Upper lobe of right lung (tissue), 1 donor: Measurements from ENCODE around the gene FBXL2. TPM values are rescaled to one million over a fixed set of nuclear protein-coding genes. Genes with fewer than 3 reads are reported as not detected.

Experiments used
- ATAC-seq: fragments of 200-7000 bp; cut with Tn5 transposase; one replicate; pipeline ENCODE4 v1.9.1; 2020; ENCODE audit warnings: mild to moderate bottlenecking, moderate library complexity
- DNase-seq: peaks from one replicate; pipeline ENCODE4 v3.0.0-alpha.2; 2020
- H3K27ac ChIP-seq: fragments of 200-600 bp; one replicate; pipeline ENCODE4 v1.8.0; 2022
- H3K27me3 ChIP-seq: fragments of 200-600 bp; one replicate; pipeline ENCODE4 v1.8.0; 2022; ENCODE audit warnings: mild to moderate bottlenecking
- H3K36me3 ChIP-seq: fragments of 200-600 bp; one replicate; pipeline ENCODE4 v1.8.0; 2022
- H3K4me1 ChIP-seq: fragments of 200-600 bp; one replicate; pipeline ENCODE4 v1.8.0; 2022
- H3K4me3 ChIP-seq: fragments of 200-600 bp; one replicate; pipeline ENCODE4 v1.8.0; 2022; ENCODE audit warnings: mild to moderate bottlenecking
- H3K9me3 ChIP-seq: fragments of 200-600 bp; one replicate; pipeline ENCODE4 v1.8.0; 2022
- intact Hi-C: fragments of 100-400 bp; cut with DNase I; formaldehyde crosslinking; loops from one replicate; pipeline ENCODE4 v1.11.0; 2022
- long read RNA-seq: library from polyadenylated mRNA; unstranded; transcript quantifications from one replicate; pipeline ENCODE4 v2.0.0, GENCODE V29; 2021
- total RNA-seq: library from RNA; stranded (reverse); fragmentation: NEBNext Ultra II Directional; extraction: Animal tissue kit (Norgen Biotek cat#: 25700); gene quantifications from one replicate; pipeline ENCODE4 v1.2.1, GENCODE V29; 2021
- TF ChIP-seq, protein P1 (sequence below): fragments of 200-600 bp; IDR thresholded peaks from one replicate; pipeline ENCODE4 v1.8.0; 2022; ENCODE audit warnings: antibody characterized with exemption
- donor health status: DM: no; HTN: yes; CAD: no; lungs with severe emphysema.

FBXL2 gene
- 7.6 TPM for total RNA-seq
- long read RNA-seq, transcript FBXL2-216 (15 exons, 3,847 nt), result major isoform, 14 of 30 reads
- long read RNA-seq, partial matches to known transcripts, result 3 of 30 reads
- long read RNA-seq, other reads (novel, unspliced or antisense), result 13 of 30 reads

GRCh38 chr3:33277193-33277882 lies at the start of gene FBXL2:
Gene FBXL2 (plus strand): TSS chr3:33277442. CDS start chr3:33277513, 71 bp downstream.
- intact Hi-C loops, result no loop called here
- TF ChIP-seq, protein P1, sequence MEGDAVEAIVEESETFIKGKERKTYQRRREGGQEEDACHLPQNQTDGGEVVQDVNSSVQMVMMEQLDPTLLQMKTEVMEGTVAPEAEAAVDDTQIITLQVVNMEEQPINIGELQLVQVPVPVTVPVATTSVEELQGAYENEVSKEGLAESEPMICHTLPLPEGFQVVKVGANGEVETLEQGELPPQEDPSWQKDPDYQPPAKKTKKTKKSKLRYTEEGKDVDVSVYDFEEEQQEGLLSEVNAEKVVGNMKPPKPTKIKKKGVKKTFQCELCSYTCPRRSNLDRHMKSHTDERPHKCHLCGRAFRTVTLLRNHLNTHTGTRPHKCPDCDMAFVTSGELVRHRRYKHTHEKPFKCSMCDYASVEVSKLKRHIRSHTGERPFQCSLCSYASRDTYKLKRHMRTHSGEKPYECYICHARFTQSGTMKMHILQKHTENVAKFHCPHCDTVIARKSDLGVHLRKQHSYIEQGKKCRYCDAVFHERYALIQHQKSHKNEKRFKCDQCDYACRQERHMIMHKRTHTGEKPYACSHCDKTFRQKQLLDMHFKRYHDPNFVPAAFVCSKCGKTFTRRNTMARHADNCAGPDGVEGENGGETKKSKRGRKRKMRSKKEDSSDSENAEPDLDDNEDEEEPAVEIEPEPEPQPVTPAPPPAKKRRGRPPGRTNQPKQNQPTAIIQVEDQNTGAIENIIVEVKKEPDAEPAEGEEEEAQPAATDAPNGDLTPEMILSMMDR, result no peak
- H3K36me3 ChIP-seq, result no peaks in the 10 kb centered on the region
- peak within 1 kb of the TSS; percentile 69 for H3K4me3 ChIP-seq
- peak within 1 kb of the TSS; percentile 60 for H3K27ac ChIP-seq
- peaks cover 6% of the 10 kb centered on the region for H3K27me3 ChIP-seq
- DNase-seq, result peak; percentile 90
- ATAC-seq, result peak; percentile 97
- H3K9me3 ChIP-seq, result no peaks in the 10 kb centered on the region
- H3K4me1 ChIP-seq, result no peaks in the 10 kb centered on the region

DNA sequence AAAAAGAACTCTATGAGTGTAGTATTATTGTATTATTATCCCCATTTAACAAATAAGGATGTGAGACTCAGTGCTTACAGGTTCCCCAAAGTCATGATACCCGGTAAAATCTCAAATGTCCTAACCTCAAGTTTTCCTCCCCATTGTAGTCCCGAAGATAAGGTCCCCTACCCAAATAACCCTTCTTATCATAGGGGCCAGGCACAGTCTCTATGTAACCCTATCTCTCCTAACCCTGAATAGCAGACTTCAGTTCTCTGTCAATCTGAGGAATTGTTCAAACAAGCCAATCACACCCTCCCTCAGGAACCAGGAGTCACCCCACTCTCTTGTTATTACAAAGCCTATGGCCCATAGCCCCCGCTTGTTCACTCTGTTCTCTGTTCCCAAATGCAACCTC lies 48.2 kb upstream of the FBXL2 start:
- Histone ChIP-seq H3K4me1 (no peaks in the 10 kb centered on the region), H3K27me3 (no peaks in the 10 kb centered on the region), H3K4me3 (no peak overlapping the region), H3K36me3 (no peaks in the 10 kb centered on the region), H3K27ac (no peak overlapping the region), H3K9me3 (no peaks in the 10 kb centered on the region)
- intact Hi-C loops, result no loop called here
- ATAC-seq, result no peak
- TF ChIP-seq, protein P1, result no peak
- DNase-seq, result no peak

- no peaks in the 10 kb centered on the region for H3K36me3 ChIP-seq
Observed at GRCh38 chr3:33229947-33230346, 47.3 kb upstream of the FBXL2 start.

DNA sequence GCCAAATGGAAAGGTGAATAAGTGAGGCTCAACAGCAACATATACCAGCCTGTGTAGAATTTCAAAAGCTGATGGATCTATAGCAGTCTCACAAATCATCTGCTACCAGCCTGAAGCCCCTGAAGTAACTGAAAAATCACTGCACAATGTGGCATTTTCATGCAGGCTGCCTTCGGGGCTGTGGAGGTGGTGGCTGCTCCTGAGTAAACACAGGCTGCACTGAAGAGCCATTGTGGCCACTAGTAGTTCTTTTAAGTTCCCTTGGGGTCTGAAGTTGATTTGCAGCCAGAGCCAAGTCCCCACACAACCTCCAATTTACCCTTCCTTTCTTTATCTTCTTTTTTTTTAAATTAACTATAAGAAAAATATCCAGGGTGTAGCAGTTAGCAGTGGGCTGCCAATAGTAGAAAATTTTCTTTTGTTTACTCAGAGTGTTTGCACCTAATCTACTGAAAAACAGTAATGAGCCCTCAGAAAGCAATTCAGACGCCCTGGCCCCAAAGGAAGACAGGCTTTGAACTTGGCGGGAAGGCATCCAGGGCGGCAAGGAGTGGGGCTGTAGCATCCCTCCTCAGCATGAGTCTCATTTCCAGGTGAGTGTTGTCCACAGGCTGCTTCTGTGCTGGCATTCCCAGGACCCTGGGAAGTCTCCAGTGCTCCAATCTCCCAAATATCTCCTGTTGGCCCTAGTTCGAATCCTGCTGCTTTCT lies 45.3 kb upstream of the FBXL2 start:
- no peak overlapping the region for H3K27ac ChIP-seq
- no peaks in the 10 kb centered on the region for H3K4me1 ChIP-seq
- peak; percentile 52 for ATAC-seq
- no peak overlapping the region for H3K4me3 ChIP-seq
- H3K36me3 ChIP-seq, result no peaks in the 10 kb centered on the region
- no peak for DNase-seq
- TF ChIP-seq, protein P1, result no peak
- intact Hi-C loops, result no loop called here
- H3K9me3 ChIP-seq, result no peaks in the 10 kb centered on the region
- H3K27me3 ChIP-seq, result no peaks in the 10 kb centered on the region

More at GRCh38 chr3:33229947-33230346, 47.3 kb upstream of the FBXL2 start:
- intact Hi-C loops, result no loop called here
- Histone ChIP-seq H3K27me3 (no peaks in the 10 kb centered on the region), H3K4me3 (no peak overlapping the region), H3K9me3 (no peaks in the 10 kb centered on the region), H3K27ac (no peak overlapping the region), H3K4me1 (no peaks in the 10 kb centered on the region)
- TF ChIP-seq, protein P1, result no peak
- DNase-seq (no peak), ATAC-seq (no peak)

- intact Hi-C loops, result no loop called here
- Histone ChIP-seq H3K9me3 (no peaks in the 10 kb centered on the region), H3K4me3 (no peak overlapping the region), H3K4me1 (no peaks in the 10 kb centered on the region), H3K36me3 (no peaks in the 10 kb centered on the region), H3K27ac (no peak overlapping the region), H3K27me3 (no peaks in the 10 kb centered on the region)
- TF ChIP-seq, protein P1, result no peak
- ATAC-seq (no peak), DNase-seq (no peak)
Observed at GRCh38 chr3:33233884-33234283, 43.4 kb upstream of the FBXL2 start.
